ENCODE measurements around the gene SPATA9. TPM values are rescaled to one million over a fixed set of nuclear protein-coding genes. Genes with fewer than 3 reads are reported as not detected.
A peak's percentile ranks its signal among the peaks of the same experiment; 100 is the strongest.
"Not testable (repeated sequence)": the region's sequence is repeated elsewhere in the genome, so short reads cannot be mapped to it uniquely, and the experiment has no call there.

Gene SPATA9
- total RNA-seq, 1 donor from 2014 or later: 0.67 TPM

DNA sequence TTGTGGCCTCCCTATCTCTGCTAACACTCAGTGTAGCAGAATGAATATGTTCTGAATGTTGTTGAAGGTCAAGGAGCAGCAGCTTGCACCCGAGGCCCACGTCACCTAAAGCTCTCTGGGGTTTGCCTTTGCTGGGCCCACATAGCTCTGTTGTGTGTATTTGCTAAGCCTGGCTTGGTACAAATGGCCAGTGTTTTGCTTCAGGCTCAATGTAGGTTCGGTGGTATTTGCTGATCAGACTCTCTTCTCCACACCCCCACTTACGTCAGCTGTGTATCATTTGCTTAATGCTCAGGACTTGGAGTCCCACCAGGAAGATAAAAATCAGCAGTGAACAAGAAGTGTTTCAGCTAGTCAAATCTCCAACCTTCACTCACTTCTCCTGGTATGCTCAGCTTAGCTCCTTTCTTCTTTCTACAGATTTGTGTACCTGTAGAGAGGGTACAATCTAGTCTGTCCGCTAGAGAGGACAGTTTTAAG, 41.0 kb downstream of the SPATA9 start:
- no peaks in the 10 kb centered on the region for H3K36me3 Mint-ChIP-seq (ENCODE audit: low read depth)
- H3K27me3 Mint-ChIP-seq (ENCODE audit: low read depth): no peaks in the 10 kb centered on the region
- no peak overlapping the region for H3K4me3 Mint-ChIP-seq (ENCODE audit: unreplicated experiment)
- H3K27ac Mint-ChIP-seq (ENCODE audit: unreplicated experiment): no peak overlapping the region
- peaks cover 6% of the 10 kb centered on the region for H3K4me1 Mint-ChIP-seq (ENCODE audit: low read depth)
- TF ChIP-seq, protein P1, sequence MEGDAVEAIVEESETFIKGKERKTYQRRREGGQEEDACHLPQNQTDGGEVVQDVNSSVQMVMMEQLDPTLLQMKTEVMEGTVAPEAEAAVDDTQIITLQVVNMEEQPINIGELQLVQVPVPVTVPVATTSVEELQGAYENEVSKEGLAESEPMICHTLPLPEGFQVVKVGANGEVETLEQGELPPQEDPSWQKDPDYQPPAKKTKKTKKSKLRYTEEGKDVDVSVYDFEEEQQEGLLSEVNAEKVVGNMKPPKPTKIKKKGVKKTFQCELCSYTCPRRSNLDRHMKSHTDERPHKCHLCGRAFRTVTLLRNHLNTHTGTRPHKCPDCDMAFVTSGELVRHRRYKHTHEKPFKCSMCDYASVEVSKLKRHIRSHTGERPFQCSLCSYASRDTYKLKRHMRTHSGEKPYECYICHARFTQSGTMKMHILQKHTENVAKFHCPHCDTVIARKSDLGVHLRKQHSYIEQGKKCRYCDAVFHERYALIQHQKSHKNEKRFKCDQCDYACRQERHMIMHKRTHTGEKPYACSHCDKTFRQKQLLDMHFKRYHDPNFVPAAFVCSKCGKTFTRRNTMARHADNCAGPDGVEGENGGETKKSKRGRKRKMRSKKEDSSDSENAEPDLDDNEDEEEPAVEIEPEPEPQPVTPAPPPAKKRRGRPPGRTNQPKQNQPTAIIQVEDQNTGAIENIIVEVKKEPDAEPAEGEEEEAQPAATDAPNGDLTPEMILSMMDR (IDR thresholded peaks at IDR 0.05): no peak
- DNase-seq (ENCODE audit: low spot score): no peak
- H3K9me3 Mint-ChIP-seq (ENCODE audit: low read depth): no peaks in the 10 kb centered on the region

DNA sequence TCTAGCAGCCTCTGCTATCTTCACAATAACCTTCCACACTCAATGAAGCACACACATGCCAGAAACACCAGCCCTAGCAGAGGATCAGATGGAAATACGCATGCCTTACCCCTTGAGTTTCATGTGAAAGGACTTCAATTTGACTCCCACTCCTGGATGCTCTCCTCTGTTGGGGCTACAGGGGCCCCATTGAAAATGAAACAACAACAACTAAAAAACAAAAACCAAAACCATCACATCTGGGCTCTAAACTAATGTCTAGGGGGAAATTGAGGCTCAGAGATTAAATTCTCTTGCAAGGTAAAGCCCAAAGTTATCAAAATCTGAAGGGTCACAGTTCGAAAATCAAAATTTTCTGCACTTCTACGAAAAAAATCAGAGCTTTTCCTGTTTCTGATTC, 44.2 kb downstream of the SPATA9 start:
- Mint-ChIP-seq H3K4me1 (ENCODE audit: low read depth) (no peaks in the 10 kb centered on the region), H3K27ac (ENCODE audit: unreplicated experiment) (no peak overlapping the region), H3K9me3 (ENCODE audit: low read depth) (no peaks in the 10 kb centered on the region), H3K36me3 (ENCODE audit: low read depth) (no peaks in the 10 kb centered on the region), H3K27me3 (ENCODE audit: low read depth) (no peaks in the 10 kb centered on the region), H3K4me3 (ENCODE audit: unreplicated experiment) (no peak overlapping the region)
- DNase-seq (ENCODE audit: low spot score): no peak
- TF ChIP-seq, protein P1 (IDR thresholded peaks at IDR 0.05): no peak

DNA sequence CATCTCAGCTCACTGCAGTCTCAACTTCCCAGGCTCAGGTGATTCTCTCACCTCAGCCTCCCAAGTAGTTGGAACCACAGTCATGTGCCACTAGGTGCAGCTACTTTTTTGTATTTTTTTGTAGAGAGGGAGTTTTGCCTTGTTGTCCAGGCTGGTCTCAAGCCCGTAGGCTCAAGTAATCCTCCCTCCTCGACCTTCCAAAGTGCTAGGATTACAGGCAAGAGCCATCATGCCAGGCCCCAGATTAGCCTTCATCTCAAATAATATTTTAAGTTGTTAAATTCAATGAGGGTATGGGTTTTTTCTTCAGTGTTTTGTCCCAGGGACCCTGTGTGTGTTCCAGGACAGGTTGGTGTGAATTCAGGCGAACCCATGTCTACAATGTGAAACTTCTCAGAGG, 48.7 kb downstream of the SPATA9 start:
- no peaks in the 10 kb centered on the region for H3K27me3 Mint-ChIP-seq (ENCODE audit: low read depth)

DNA sequence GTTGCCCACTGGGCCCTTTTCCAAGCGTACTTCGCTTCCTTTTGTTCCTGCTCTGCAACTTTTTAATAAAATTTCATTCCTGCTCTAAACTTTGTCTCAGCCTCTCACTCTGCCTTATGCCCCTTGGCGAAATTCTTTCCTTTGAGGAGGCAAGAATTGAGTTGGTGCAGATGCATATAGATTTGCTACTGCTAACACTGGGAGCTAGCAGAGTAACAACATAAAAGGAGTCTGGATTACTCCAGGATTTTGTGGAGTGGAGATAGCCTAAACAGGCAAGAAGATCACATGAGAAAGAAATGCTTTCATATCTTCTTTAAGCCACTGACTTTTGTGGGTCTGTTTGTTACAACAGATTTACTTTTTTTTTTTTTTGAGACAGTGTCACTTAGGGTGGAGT, 49.1 kb downstream of the SPATA9 start:
- Mint-ChIP-seq H3K9me3 (ENCODE audit: low read depth) (peaks cover 2% of the 10 kb centered on the region), H3K36me3 (ENCODE audit: low read depth) (no peaks in the 10 kb centered on the region), H3K4me3 (ENCODE audit: unreplicated experiment) (no peak overlapping the region), H3K4me1 (ENCODE audit: low read depth) (peaks cover 15% of the 10 kb centered on the region), H3K27me3 (ENCODE audit: low read depth) (no peaks in the 10 kb centered on the region), H3K27ac (ENCODE audit: unreplicated experiment) (no peak overlapping the region)
- DNase-seq (ENCODE audit: low spot score): no peak
- TF ChIP-seq, protein P1 (IDR thresholded peaks at IDR 0.05): no peak

More for the DNA sequence above, 48.7 kb downstream of the SPATA9 start:
- no peak for DNase-seq (ENCODE audit: low spot score)
- peaks cover 15% of the 10 kb centered on the region for H3K4me1 Mint-ChIP-seq (ENCODE audit: low read depth)
- H3K27ac Mint-ChIP-seq (ENCODE audit: unreplicated experiment): no peak overlapping the region
- peaks cover 2% of the 10 kb centered on the region for H3K9me3 Mint-ChIP-seq (ENCODE audit: low read depth)
- H3K36me3 Mint-ChIP-seq (ENCODE audit: low read depth): no peaks in the 10 kb centered on the region
- H3K4me3 Mint-ChIP-seq (ENCODE audit: unreplicated experiment): no peak overlapping the region
- TF ChIP-seq, protein P1 (IDR thresholded peaks at IDR 0.05): no peak

DNA sequence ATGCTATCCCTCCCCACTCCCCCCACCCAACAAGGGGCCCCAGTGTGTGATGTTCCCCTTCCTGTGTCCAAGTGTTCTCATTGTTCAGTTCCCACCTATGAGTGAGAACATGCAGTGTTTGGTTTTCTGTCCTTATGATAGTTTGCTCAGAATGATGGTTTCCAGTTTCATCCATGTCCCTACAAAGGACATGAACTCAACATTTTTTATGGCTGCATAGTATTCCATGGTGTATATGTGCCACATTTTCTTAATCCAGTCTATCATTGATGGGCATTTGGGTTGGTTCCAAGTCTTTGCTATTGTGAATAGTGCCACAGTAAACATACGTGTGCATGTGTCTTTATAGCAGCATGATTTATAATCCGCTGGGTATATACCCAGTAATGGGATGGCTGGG, 49.8 kb downstream of the SPATA9 start:
- not testable (repeated sequence) for DNase-seq (ENCODE audit: low spot score); H3K36me3 Mint-ChIP-seq (ENCODE audit: low read depth); H3K27ac Mint-ChIP-seq (ENCODE audit: unreplicated experiment); H3K9me3 Mint-ChIP-seq (ENCODE audit: low read depth); H3K4me3 Mint-ChIP-seq (ENCODE audit: unreplicated experiment); H3K27me3 Mint-ChIP-seq (ENCODE audit: low read depth)
- H3K4me1 Mint-ChIP-seq (ENCODE audit: low read depth): peaks cover 15% of the 10 kb centered on the region

DNA sequence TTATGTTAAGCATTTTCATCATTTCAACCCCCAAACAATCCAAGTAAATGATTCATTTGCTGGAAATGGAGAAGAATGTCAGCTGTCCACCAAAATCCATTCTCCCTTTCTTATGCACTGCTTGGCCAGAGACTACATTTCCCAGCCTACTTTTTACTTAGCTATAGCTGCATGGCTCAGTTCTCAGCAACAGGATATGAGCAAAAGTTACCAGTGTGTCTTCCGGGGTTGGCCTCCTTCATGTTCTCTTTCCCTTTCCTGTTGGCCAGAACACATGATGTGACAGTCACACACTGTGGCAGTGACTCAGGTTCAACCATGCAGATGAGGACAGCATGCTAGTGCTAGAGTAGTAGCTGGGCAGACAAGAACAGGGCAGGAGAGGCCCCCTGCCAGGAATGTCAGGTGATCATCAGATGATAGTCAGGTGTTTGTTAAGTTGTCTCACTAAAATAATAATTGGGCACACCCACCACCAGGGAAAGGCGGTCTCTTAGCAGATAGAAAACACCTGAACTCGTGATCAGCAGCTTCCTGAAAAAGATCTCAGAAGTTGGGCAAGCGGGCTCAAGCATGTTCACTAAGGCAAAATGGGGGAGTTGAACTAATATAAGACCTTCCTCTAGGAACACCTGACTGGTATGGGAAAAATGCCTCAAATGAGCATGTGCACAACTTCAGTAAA, 50.7 kb downstream of the SPATA9 start:
- Mint-ChIP-seq H3K4me3 (ENCODE audit: unreplicated experiment) (no peak overlapping the region), H3K9me3 (ENCODE audit: low read depth) (peaks cover 2% of the 10 kb centered on the region), H3K27ac (ENCODE audit: unreplicated experiment) (peak overlapping the region; percentile 88), H3K36me3 (ENCODE audit: low read depth) (no peaks in the 10 kb centered on the region), H3K4me1 (ENCODE audit: low read depth) (peaks cover 15% of the 10 kb centered on the region), H3K27me3 (ENCODE audit: low read depth) (no peaks in the 10 kb centered on the region)
- no peak for DNase-seq (ENCODE audit: low spot score)
- TF ChIP-seq, protein P1 (IDR thresholded peaks at IDR 0.05): no peak

Measured in chondrocyte (in vitro differentiated cells).